Activated CD4-positive, alpha-beta T cell treated with anti-CD3 and anti-CD28 coated beads, Interleukin-2, amount 10 ng/mL, durations not matched to agents 24 days and 14 days (primary cell): ENCODE measurements around the gene EVC. TPM values are rescaled to one million over a fixed set of nuclear protein-coding genes. Genes with fewer than 3 reads are reported as not detected.

Experiments used
- DNase-seq: peaks from one replicate; pipeline ENCODE4 v3.0.0; 2022
- H3K27ac Mint-ChIP-seq: one replicate; pipeline ENCODE4 v1.8.0; 2022; ENCODE audit warnings: mild to moderate bottlenecking, mixed read lengths
- H3K27me3 Mint-ChIP-seq: one replicate; pipeline ENCODE4 v1.8.0; 2022; ENCODE audit warnings: mixed read lengths
- H3K36me3 Mint-ChIP-seq: one replicate; pipeline ENCODE4 v1.8.0; 2022; ENCODE audit warnings: low read depth, mild to moderate bottlenecking, mixed read lengths
- H3K4me1 Mint-ChIP-seq: one replicate; pipeline ENCODE4 v1.8.0; 2021; ENCODE audit warnings: mixed read lengths
- H3K4me3 Mint-ChIP-seq: one replicate; pipeline ENCODE4 v1.8.0; 2022; ENCODE audit warnings: mild to moderate bottlenecking, moderate library complexity, mixed read lengths
- H3K9me3 Mint-ChIP-seq: one replicate; pipeline ENCODE4 v1.8.0; 2021; ENCODE audit warnings: mixed read lengths
- intact Hi-C: fragments of 100-400 bp; cut with micrococcal nuclease; formaldehyde crosslinking; loops from one replicate; pipeline ENCODE4 v1.15.1; 2023
- total RNA-seq: library from RNA; stranded (reverse); gene quantifications from 2 replicates; pipeline ENCODE4 v1.2.3, GENCODE V29; 2022

EVC gene
- total RNA-seq, 1 donor from 2014 or later: 1.9 TPM

DNA sequence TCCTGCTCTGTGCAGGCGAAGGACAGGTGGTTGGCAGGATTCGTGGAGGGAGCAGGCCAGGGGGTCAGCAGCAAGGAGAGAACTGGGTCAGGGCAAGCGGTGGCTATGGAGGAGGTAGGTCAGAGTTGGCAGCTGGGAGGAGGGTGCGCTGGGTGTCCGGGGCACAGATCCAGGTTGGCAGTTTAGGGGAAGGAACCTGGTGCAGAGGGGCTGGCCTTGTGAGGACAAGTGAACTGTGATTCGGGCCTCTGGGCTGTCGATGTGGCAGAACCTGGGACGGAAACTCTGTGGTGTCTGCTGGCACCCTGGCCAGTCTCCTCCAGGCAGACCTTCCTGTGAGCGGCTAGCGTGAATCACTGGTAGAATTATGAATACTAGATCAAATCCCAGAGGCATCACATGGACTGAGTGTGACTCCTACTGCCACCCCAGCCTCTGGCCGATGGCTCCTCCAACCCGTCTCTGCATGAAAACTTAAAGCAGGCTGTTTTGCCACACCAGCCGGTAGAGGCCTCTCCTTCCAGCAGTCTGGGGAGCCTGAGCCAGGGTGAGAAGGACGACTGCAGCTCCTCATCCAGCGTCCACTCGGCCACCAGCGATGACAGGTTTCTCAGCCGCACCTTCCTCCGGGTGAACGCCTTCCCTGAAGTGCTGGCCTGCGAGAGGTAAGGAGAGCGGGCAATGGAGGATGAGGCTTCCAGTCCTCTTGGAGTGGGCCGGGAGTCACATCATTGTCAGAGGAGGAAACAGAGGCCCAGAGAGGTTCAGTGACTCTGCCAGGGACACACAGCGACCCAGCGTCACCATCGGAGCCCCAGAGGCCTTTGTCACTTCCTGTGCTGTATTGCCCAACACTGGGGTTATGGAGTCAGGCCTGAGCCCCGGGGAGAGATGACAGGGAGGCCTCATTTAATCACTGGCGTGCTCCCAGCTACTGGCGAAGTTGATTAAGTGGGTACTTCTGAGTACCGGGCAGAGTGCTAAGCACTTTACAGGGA is 20.3 kb downstream of the EVC start:
- no peak for DNase-seq
- Mint-ChIP-seq H3K4me3 (no peak overlapping the region), H3K27me3 (no peaks in the 10 kb centered on the region), H3K36me3 (no peaks in the 10 kb centered on the region), H3K4me1 (no peaks in the 10 kb centered on the region), H3K9me3 (no peaks in the 10 kb centered on the region), H3K27ac (no peak overlapping the region)
- intact Hi-C loops: no loop called here

DNA sequence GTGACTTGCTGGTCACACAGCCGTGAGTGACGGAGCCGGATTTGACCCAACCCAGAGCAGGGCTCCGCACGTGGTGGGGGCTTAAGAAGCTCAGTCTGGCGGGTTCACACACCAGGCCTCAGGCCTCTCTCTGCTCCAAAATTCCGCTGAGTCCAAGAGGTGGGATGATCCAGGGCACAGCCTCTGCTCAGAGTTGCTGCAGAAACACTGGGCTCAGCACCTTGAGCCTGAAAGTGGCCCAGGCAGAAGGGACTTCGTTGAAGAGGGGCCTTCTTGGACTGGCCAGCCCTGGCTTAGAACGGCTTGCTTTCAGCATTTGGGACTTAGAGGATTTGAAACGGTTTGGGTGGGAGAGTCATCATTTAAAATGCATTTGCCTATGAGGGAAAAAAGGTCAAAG is 21.2 kb downstream of the EVC start:
- Mint-ChIP-seq H3K36me3 (no peaks in the 10 kb centered on the region), H3K4me1 (no peaks in the 10 kb centered on the region), H3K4me3 (no peak overlapping the region), H3K27me3 (no peaks in the 10 kb centered on the region), H3K9me3 (no peaks in the 10 kb centered on the region), H3K27ac (no peak overlapping the region)
- intact Hi-C loops: no loop called here
- DNase-seq: no peak

DNA sequence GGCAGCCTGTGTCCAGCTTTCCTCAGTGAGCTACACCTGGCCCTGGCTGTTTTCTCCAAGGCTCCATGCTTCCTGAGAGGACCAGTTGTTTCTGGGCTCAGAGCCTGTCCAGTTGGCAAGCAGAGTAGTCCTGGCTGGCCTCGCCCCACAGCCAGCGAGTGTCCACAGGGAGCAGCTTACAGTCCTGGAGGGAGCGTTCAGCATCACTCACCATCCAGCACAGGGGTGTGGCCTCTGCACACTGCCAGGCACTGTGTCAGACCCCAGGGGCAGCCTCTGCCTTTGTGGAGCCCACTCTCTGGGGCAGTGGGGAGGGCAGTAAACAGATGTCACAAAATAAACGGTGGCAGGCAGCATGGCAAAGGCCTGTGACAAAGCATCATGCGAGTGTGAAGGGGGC is 23.9 kb downstream of the EVC start:
- Mint-ChIP-seq H3K27me3 (no peaks in the 10 kb centered on the region), H3K36me3 (no peaks in the 10 kb centered on the region), H3K4me1 (no peaks in the 10 kb centered on the region), H3K9me3 (no peaks in the 10 kb centered on the region), H3K27ac (no peak overlapping the region), H3K4me3 (no peak overlapping the region)
- DNase-seq: no peak
- intact Hi-C loops: no loop called here

DNA sequence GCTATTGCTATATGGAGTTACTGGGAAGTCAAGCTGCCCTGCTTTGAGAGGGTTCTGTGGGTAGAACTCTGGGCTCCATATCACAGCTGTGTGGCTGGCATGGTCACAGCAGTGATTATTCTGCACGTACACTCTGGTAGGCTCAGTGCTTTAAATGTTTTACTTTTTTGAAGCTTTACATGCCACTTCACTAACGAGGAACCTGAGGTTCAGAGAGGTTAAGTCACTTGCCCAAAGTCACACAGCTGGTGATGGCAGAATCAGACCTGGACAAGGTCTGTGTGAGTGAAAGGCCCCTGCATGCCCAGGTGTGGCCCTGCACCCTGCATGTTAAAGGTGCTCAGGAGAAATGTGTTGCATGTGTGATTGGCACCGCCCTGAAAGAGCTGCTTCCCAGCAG is 24.5 kb downstream of the EVC start:
- H3K9me3 Mint-ChIP-seq: no peaks in the 10 kb centered on the region
- no peak for DNase-seq
- H3K27ac Mint-ChIP-seq: no peak overlapping the region
- no peaks in the 10 kb centered on the region for H3K27me3 Mint-ChIP-seq
- no peaks in the 10 kb centered on the region for H3K36me3 Mint-ChIP-seq
- H3K4me3 Mint-ChIP-seq: no peak overlapping the region
- intact Hi-C loops: no loop called here
- no peaks in the 10 kb centered on the region for H3K4me1 Mint-ChIP-seq

- intact Hi-C loops: no loop called here
- H3K27ac Mint-ChIP-seq: no peak overlapping the region
- no peaks in the 10 kb centered on the region for H3K27me3 Mint-ChIP-seq
- no peaks in the 10 kb centered on the region for H3K4me1 Mint-ChIP-seq
- no peak for DNase-seq
- no peaks in the 10 kb centered on the region for H3K9me3 Mint-ChIP-seq
- no peak overlapping the region for H3K4me3 Mint-ChIP-seq
- no peaks in the 10 kb centered on the region for H3K36me3 Mint-ChIP-seq
Measured at GRCh38 chr4:5738061-5738460, 27.1 kb downstream of the EVC start.

GRCh38 chr4:5742388-5742787 is 31.4 kb downstream of the EVC start:
- Mint-ChIP-seq H3K9me3 (no peaks in the 10 kb centered on the region), H3K4me3 (no peak overlapping the region), H3K4me1 (no peaks in the 10 kb centered on the region), H3K27me3 (no peaks in the 10 kb centered on the region), H3K27ac (no peak overlapping the region), H3K36me3 (no peaks in the 10 kb centered on the region)
- intact Hi-C loops: no loop called here
- no peak for DNase-seq

DNA sequence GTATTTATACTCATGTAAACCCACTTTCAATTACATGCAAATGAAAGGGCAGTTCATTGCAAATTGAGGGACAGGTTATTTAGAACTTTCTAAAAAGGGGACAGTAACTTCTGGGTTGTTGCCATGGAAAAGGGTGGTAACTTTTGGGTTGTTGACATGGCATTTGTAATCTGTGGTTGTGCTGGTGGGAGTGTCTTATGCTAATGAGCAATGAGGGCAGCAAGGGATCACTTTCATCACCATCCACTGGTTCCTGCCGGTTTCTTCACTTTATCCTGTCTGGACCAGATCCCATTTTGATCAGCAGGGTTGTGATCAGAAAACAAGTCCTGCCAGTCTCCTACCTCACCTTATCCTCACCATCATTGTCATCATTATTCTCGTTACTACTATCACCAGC is 32.0 kb downstream of the EVC start:
- Mint-ChIP-seq H3K4me3 (no peak overlapping the region), H3K27ac (no peak overlapping the region), H3K9me3 (no peaks in the 10 kb centered on the region), H3K36me3 (no peaks in the 10 kb centered on the region), H3K27me3 (no peaks in the 10 kb centered on the region), H3K4me1 (no peaks in the 10 kb centered on the region)
- intact Hi-C loops: no loop called here
- no peak for DNase-seq

DNA sequence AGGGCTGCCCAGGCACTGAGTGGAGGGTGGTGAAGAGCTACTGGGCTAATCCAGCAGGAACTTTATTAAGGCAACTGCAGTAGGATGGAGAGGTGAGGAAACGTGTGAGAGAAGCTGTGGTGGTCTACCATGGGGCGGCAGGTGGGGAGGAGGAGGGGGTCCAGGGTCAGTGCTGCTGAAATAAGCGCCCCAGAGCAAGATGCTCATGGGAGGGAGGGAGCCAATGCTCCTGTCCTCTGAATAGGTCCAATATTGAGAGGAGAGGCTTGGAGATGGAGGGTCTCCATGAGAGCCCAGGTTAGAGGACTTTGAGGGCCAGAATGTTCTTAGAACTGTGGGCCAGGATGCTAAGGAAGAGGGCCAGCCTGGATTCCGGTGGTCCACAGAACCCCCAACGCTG is 35.2 kb downstream of the EVC start:
- Mint-ChIP-seq H3K4me3 (no peak overlapping the region), H3K27me3 (no peaks in the 10 kb centered on the region), H3K36me3 (no peaks in the 10 kb centered on the region), H3K27ac (no peak overlapping the region), H3K4me1 (no peaks in the 10 kb centered on the region), H3K9me3 (no peaks in the 10 kb centered on the region)
- no peak for DNase-seq
- intact Hi-C loops: no loop called here

GRCh38 chr4:5746829-5747737 is 36.1 kb downstream of the EVC start:
- Mint-ChIP-seq H3K27ac (no peak overlapping the region), H3K4me3 (no peak overlapping the region), H3K9me3 (no peaks in the 10 kb centered on the region), H3K27me3 (no peaks in the 10 kb centered on the region), H3K36me3 (no peaks in the 10 kb centered on the region), H3K4me1 (no peaks in the 10 kb centered on the region)
- DNase-seq: no peak
- intact Hi-C loops: no loop called here

DNA sequence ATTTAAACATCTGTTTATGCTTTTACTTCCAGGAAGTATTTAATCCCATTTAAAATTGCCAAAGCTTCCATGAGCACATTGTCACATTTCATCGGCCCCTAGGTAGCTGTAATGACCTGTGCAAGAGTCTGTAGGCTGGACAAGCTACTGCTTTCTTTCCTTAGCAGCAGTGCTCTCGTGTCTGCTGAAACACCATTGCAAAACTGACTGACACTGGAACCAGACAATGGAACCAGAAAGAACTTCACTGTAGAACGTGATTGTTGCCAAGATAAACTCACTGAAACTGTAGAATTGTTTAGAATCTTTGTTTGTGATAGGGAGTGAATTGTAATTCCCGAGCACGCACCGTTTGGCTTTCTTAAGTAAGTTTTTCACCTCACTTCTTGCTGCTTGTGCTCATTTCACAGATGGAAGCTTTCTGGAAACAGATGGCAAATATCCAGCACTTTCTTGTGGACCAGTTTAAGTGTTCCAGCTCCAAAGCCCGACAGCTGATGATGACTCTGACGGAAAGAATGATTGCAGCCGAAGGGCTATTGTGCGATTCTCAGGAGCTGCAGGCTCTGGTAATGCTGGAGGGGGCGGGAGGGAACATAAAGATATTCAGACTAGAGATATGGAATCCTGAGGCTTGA is 36.9 kb downstream of the EVC start:
- no peak for DNase-seq
- H3K27ac Mint-ChIP-seq: no peak overlapping the region
- H3K9me3 Mint-ChIP-seq: no peaks in the 10 kb centered on the region
- H3K4me1 Mint-ChIP-seq: no peaks in the 10 kb centered on the region
- no peaks in the 10 kb centered on the region for H3K36me3 Mint-ChIP-seq
- no peak overlapping the region for H3K4me3 Mint-ChIP-seq
- intact Hi-C loops: no loop called here
- no peaks in the 10 kb centered on the region for H3K27me3 Mint-ChIP-seq

DNA sequence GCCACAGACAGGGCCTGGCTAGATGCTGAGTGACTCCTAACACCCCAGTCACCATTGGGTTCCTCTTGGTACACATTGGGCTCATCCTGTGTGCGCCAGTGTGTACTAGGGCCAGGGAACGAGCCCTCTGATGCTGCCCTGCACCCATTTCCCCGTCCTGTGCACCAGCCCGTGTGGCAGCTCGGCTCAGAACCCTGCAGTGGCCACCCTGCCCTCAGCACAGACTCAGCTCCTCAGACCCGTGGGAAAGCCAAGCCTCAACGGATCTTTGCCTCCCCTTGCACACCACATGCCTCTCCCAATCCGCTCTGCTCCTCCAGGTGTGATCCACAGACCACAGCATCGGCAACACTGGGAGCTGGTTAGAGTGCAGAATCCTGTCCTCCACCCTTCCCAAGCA is 38.6 kb downstream of the EVC start:
- H3K9me3 Mint-ChIP-seq: no peaks in the 10 kb centered on the region
- intact Hi-C loops: no loop called here
- H3K27me3 Mint-ChIP-seq: no peaks in the 10 kb centered on the region

GRCh38 chr4:5750052-5750945 is 39.3 kb downstream of the EVC start:
- Mint-ChIP-seq H3K9me3 (no peaks in the 10 kb centered on the region), H3K4me1 (no peaks in the 10 kb centered on the region), H3K36me3 (no peaks in the 10 kb centered on the region), H3K4me3 (no peak overlapping the region), H3K27me3 (no peaks in the 10 kb centered on the region), H3K27ac (no peak overlapping the region)
- intact Hi-C loops: no loop called here
- DNase-seq: no peak

More for the DNA sequence above, 38.6 kb downstream of the EVC start:
- no peak overlapping the region for H3K4me3 Mint-ChIP-seq
- no peak overlapping the region for H3K27ac Mint-ChIP-seq
- no peaks in the 10 kb centered on the region for H3K4me1 Mint-ChIP-seq
- no peaks in the 10 kb centered on the region for H3K36me3 Mint-ChIP-seq
- DNase-seq: no peak
